Measurements from ENCODE around the gene SERINC3. TPM values are rescaled to one million over a fixed set of nuclear protein-coding genes. Genes with fewer than 3 reads are reported as not detected.

SERINC3 gene
- total and polyA plus RNA-seq, 2 of the 13 experiments (the other 11 are each of a cell fraction or from before 2014, with no cell fraction given): 82.0 to 226 TPM

GRCh38 chr20:44450903-44451450 is 70.9 kb downstream of the SERINC3 start (continued):
- TF ChIP-seq ZNF318 (CRISPR knock-in tag; IDR thresholded peaks at IDR 0.05) (0 out of 2 replicates have a peak, but pooled peaks have one; percentile 39), MAX (IDR thresholded peaks at IDR 0.05) (peak; percentile 57; the same call in 1 of the 2 replicates), ZNF383 (CRISPR knock-in tag; IDR thresholded peaks at IDR 0.05; ENCODE audit: borderline replicate concordance) (peak; percentile 8; the same call in 1 of the 2 replicates), GATAD2A (CRISPR knock-in tag; IDR thresholded peaks at IDR 0.05) (peak; percentile 52), KDM4B (CRISPR knock-in tag; IDR thresholded peaks at IDR 0.05) (no peak), ZNF772 (CRISPR knock-in tag; IDR thresholded peaks at IDR 0.05) (no peak), ZNF362 (CRISPR knock-in tag; IDR thresholded peaks at IDR 0.05; ENCODE audit: borderline replicate concordance) (peak; percentile 37; the same call in 1 of the 2 replicates), ZNF598 (CRISPR knock-in tag; IDR thresholded peaks at IDR 0.05; ENCODE audit: borderline replicate concordance) (peak; percentile 72; the same call in 1 of the 2 replicates), HIC2 (CRISPR knock-in tag; IDR thresholded peaks at IDR 0.05; ENCODE audit: low read depth) (peak; percentile 19; the same call in 1 of the 2 replicates), MYC (CRISPR knock-in tag; IDR thresholded peaks at IDR 0.05; ENCODE audit: borderline replicate concordance) (peak; percentile 19; the same call in 1 of the 2 replicates), HMGXB3 (CRISPR knock-in tag; IDR thresholded peaks at IDR 0.05; ENCODE audit: borderline replicate concordance) (no peak), ONECUT2 (CRISPR knock-in tag; IDR thresholded peaks at IDR 0.05) (no peak), SALL1 (CRISPR knock-in tag; IDR thresholded peaks at IDR 0.05) (peak; percentile 53; the same call in 1 of the 2 replicates)
